PC-3 (cell line): ENCODE measurements around the gene CENPT. TPM values are rescaled to one million over a fixed set of nuclear protein-coding genes. Genes with fewer than 3 reads are reported as not detected.

Source experiments
- ATAC-seq: fragments of 200-7000 bp; cut with Tn5 transposase; 2 replicates; pipeline ENCODE4 v1.9.1; 2020; ENCODE audit warnings: mild to moderate bottlenecking, moderate library complexity
- BruUV-seq: library from RNA; stranded (reverse); fragments of 400-500 nt; replicated peaks from 2 replicates; lab custom pipeline; 2021; lab: Mats Ljungman, UMichigan
- CTCF ChIA-PET: fragments of 300-600 bp; sonication (Branson Sonifier 250); formaldehyde crosslinking; loops from one replicate; lab custom pipeline; 2022; ENCODE audit warnings: antibody characterized with exemption; lab: Charles Lee
- POLR2A ChIA-PET: fragments of 300-600 bp; sonication (Branson Sonifier 250); formaldehyde crosslinking; loops from one replicate; lab custom pipeline; 2022; ENCODE audit warnings: antibody characterized with exemption; ENCODE audit not compliant: unreplicated experiment; lab: Charles Lee
- DNase-seq: peaks from one replicate; pipeline ENCODE4 v3.0.0-alpha.2; 2015
- H2AFZ ChIP-seq: fragments of 300-600 bp; sonication (generic); 2 replicates; pipeline ENCODE4 v1.6.0; 2016; ENCODE audit warnings: antibody characterized with exemption, low read length
- H3F3A ChIP-seq: fragments of 300-600 bp; sonication (generic); one replicate; pipeline ENCODE4 v1.6.0; 2017; ENCODE audit warnings: antibody characterized with exemption, low read length, control low read depth, mild to moderate bottlenecking; ENCODE audit not compliant: unreplicated experiment
- H3K27ac ChIP-seq: fragments of 300-600 bp; sonication (generic); 2 replicates; pipeline ENCODE4 v1.5.1; 2016; ENCODE audit warnings: mild to moderate bottlenecking, low read length
- H3K27me3 ChIP-seq: fragments of 300-600 bp; sonication (generic); 2 replicates; pipeline ENCODE4 v1.6.1; 2016; ENCODE audit warnings: low read length, mixed read lengths
- H3K36me3 ChIP-seq: fragments of 300-600 bp; sonication (generic); 2 replicates; pipeline ENCODE4 v1.6.1; 2016; ENCODE audit warnings: low read depth, mixed run types, low read length, mixed read lengths
- H3K4me1 ChIP-seq: fragments of 300-600 bp; sonication (generic); 2 replicates; pipeline ENCODE4 v1.5.1; 2016; ENCODE audit warnings: low read length; ENCODE audit not compliant: insufficient read depth
- H3K4me2 ChIP-seq: fragments of 300-600 bp; sonication (generic); 2 replicates; pipeline ENCODE4 v1.6.0; 2016; ENCODE audit warnings: low read length
- H3K4me3 ChIP-seq: fragments of 300-600 bp; sonication (generic); 2 replicates; pipeline ENCODE4 v1.5.1; 2016; ENCODE audit warnings: mild to moderate bottlenecking, low read length, mixed read lengths
- H3K79me2 ChIP-seq: fragments of 300-600 bp; sonication (generic); 2 replicates; pipeline ENCODE4 v1.6.1; 2017; ENCODE audit warnings: low read length, mixed read lengths
- H3K9ac ChIP-seq: fragments of 300-600 bp; sonication (generic); 2 replicates; pipeline ENCODE4 v1.6.0; 2016; ENCODE audit warnings: mild to moderate bottlenecking, low read length
- H3K9me2 ChIP-seq: fragments of 300-600 bp; sonication (generic); replicated peaks from 2 replicates; pipeline ENCODE4 v1.6.1; 2016; ENCODE audit warnings: mixed run types, low read length, mixed read lengths
- H3K9me3 ChIP-seq: fragments of 300-600 bp; sonication (generic); 2 replicates; pipeline ENCODE4 v1.6.1; 2016; ENCODE audit warnings: low read length, mixed read lengths
- H4K20me1 ChIP-seq: fragments of 300-600 bp; sonication (generic); 2 replicates; pipeline ENCODE4 v1.6.1; 2016; ENCODE audit warnings: low read length, mixed read lengths
- EZH2 ChIP-seq: fragments of 300-600 bp; sonication (generic); IDR thresholded peaks from one replicate; pipeline ENCODE4 v1.6.1; 2017; ENCODE audit warnings: antibody characterized with exemption, mild to moderate bottlenecking, low read length; ENCODE audit not compliant: unreplicated experiment
- EZH2phosphoT487 ChIP-seq: fragments of 300-600 bp; sonication (generic); IDR thresholded peaks from 2 replicates; pipeline ENCODE4 v1.6.1; 2018; ENCODE audit warnings: mild to moderate bottlenecking, antibody characterized with exemption, low read length, borderline replicate concordance
- intact Hi-C: fragments of 100-400 bp; cut with micrococcal nuclease; formaldehyde crosslinking; loops from 2 replicates; pipeline ENCODE4 v1.9.0; 2023
- total RNA-seq: library from RNA; depleted of rRNA; stranded (reverse); fragments of >200 nt; gene quantifications from 2 replicates; pipeline ENCODE4 v1.2.3, GENCODE V29; 2014
- TF ChIP-seq, protein P1 (sequence below): fragments of 300-600 bp; sonication (generic); conservative IDR thresholded peaks from 2 replicates; pipeline ENCODE4 v1.5.1; 2017; ENCODE audit warnings: antibody characterized with exemption, low read depth, mild to moderate bottlenecking, low read length

Gene CENPT
- total RNA-seq, 1 experiment from 2014 or later: 35.1 TPM

- Histone ChIP-seq H3K4me2 (no peak overlapping the region), H3K79me2 (peaks cover 96% of the 10 kb centered on the region), H2AFZ (no peak overlapping the region), H3K9me2 (no peaks in the 10 kb centered on the region), H3F3A (no peaks in the 10 kb centered on the region), H3K4me1 (peaks cover 33% of the 10 kb centered on the region), H4K20me1 (no peaks in the 10 kb centered on the region), H3K4me3 (no peak overlapping the region), H3K27me3 (no peaks in the 10 kb centered on the region), H3K9ac (no peak overlapping the region), H3K9me3 (no peaks in the 10 kb centered on the region), H3K36me3 (peaks cover 4% of the 10 kb centered on the region), H3K27ac (no peak overlapping the region)
- DNase-seq (no peak), ATAC-seq (no peak)
- POLR2A ChIA-PET: interaction anchor here (1.0 kb wide), 1 partner anchor 10 kb away, joined by 3 read pairs; no protein-coding TSS in a partner anchor
- intact Hi-C loops: no loop called here
- BruUV-seq: no TSS peak
- CTCF ChIA-PET: no interaction called here
- TF ChIP-seq EZH2: no peak
- TF ChIP-seq, protein P1, sequence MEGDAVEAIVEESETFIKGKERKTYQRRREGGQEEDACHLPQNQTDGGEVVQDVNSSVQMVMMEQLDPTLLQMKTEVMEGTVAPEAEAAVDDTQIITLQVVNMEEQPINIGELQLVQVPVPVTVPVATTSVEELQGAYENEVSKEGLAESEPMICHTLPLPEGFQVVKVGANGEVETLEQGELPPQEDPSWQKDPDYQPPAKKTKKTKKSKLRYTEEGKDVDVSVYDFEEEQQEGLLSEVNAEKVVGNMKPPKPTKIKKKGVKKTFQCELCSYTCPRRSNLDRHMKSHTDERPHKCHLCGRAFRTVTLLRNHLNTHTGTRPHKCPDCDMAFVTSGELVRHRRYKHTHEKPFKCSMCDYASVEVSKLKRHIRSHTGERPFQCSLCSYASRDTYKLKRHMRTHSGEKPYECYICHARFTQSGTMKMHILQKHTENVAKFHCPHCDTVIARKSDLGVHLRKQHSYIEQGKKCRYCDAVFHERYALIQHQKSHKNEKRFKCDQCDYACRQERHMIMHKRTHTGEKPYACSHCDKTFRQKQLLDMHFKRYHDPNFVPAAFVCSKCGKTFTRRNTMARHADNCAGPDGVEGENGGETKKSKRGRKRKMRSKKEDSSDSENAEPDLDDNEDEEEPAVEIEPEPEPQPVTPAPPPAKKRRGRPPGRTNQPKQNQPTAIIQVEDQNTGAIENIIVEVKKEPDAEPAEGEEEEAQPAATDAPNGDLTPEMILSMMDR: no peak
- TF ChIP-seq EZH2phosphoT487: no peak
Measured at GRCh38 chr16:67855789-67856188, 8.3 kb upstream of the CENPT start.

DNA sequence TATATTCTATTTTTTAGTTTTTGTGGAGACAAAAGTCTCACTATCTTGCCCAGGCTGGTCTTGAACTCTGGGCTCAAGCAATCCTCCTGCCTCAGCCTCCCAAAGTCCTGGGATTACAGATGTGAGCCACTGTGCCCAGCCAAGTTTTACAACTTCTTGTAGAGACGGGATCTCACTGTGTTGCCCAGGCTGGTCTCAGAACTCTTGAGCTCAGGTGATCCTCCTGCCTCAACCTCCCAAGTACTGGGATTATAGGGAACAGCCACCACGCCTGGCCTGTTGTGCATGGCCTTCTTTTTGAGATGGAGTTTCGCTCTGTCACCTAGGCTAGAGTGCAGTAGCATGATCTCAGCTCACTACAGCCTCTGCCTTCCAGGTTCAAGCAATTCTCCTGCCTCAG, 6.2 kb upstream of the CENPT start:
- DNase-seq (no peak), ATAC-seq (no peak)
- Histone ChIP-seq H3K4me1 (peaks cover 22% of the 10 kb centered on the region), H3F3A (no peaks in the 10 kb centered on the region), H3K9me2 (no peaks in the 10 kb centered on the region), H3K36me3 (no peaks in the 10 kb centered on the region), H3K9ac (no peak overlapping the region), H3K4me2 (no peak overlapping the region), H3K4me3 (no peak overlapping the region), H3K9me3 (no peaks in the 10 kb centered on the region), H3K79me2 (peaks cover 95% of the 10 kb centered on the region), H3K27ac (no peak overlapping the region), H2AFZ (no peak overlapping the region), H3K27me3 (no peaks in the 10 kb centered on the region), H4K20me1 (no peaks in the 10 kb centered on the region)
- CTCF ChIA-PET: no interaction called here
- BruUV-seq: no TSS peak
- POLR2A ChIA-PET: no interaction called here
- TF ChIP-seq, protein P1: no peak
- TF ChIP-seq EZH2 (no peak), EZH2phosphoT487 (no peak)
- intact Hi-C loops: no loop called here

DNA sequence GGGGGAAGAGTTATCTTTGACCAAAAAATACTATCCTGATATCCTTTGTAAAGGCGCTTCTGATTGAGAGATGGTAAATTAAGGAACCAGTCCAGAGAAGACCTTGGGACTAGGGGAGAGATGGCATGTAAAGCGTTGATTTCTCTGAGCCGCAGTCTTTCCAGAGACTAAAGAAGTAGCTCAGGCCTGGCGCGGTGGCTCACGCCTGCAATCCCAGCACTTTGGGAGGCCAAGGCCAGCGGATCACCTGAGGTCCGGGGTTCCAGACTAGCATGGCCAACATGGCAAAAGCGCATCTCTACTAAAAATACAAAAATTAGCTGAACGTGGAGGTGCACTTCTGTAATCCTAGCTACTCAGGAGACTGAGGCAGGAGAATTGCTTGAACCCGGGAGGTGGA, 625 bp upstream of the CENPT start:
- H3K9me2 ChIP-seq: no peaks in the 10 kb centered on the region
- no peaks in the 10 kb centered on the region for H3K36me3 ChIP-seq
- no peak overlapping the region for H2AFZ ChIP-seq
- H3K27me3 ChIP-seq: no peaks in the 10 kb centered on the region
- peak overlapping the region; percentile 100 for H3K9ac ChIP-seq
- H3K4me2 ChIP-seq: peak overlapping the region; percentile 90
- H3K9me3 ChIP-seq: no peaks in the 10 kb centered on the region
- peaks cover 33% of the 10 kb centered on the region for H3K4me1 ChIP-seq
- BruUV-seq: no TSS peak
- no peaks in the 10 kb centered on the region for H3F3A ChIP-seq
- peaks cover 14% of the 10 kb centered on the region; the same call in 1 of the 2 replicates for H4K20me1 ChIP-seq
- peak overlapping the region; percentile 81 for H3K27ac ChIP-seq
- intact Hi-C loops: no loop called here
- H3K4me3 ChIP-seq: peak overlapping the region; percentile 98
- TF ChIP-seq EZH2phosphoT487 (no peak), EZH2 (no peak)
- TF ChIP-seq, protein P1: no peak
- peaks cover 91% of the 10 kb centered on the region for H3K79me2 ChIP-seq
- no peak for ATAC-seq
- CTCF ChIA-PET: no interaction called here
- DNase-seq: no peak
- POLR2A ChIA-PET: no interaction called here
